Smooth muscle cell (in vitro differentiated cells): Measurements from ENCODE around the gene USB1. TPM values are rescaled to one million over a fixed set of nuclear protein-coding genes. Genes with fewer than 3 reads are reported as not detected.

Source experiments
- DNase-seq: peaks from one replicate; lab custom pipeline; 2025; ENCODE audit not compliant: unreplicated experiment; lab: John Stamatoyannopoulos, UW
- H2AFZ ChIP-seq: fragments of 200-600 bp; sonication (generic); 2 replicates; pipeline ENCODE4 v1.6.0; 2016; ENCODE audit warnings: antibody characterized with exemption, low read depth, mild to moderate bottlenecking
- H3F3A ChIP-seq: fragments of 200-600 bp; sonication (generic); 2 replicates; pipeline ENCODE4 v1.6.0; 2017; ENCODE audit warnings: antibody characterized with exemption, low read depth
- H3K27ac ChIP-seq: fragments of 200-600 bp; sonication (generic); 2 replicates; pipeline ENCODE4 v1.5.1; 2016; ENCODE audit warnings: low read depth, mild to moderate bottlenecking
- H3K27me3 ChIP-seq: fragments of 200-600 bp; sonication (generic); 2 replicates; pipeline ENCODE4 v1.6.1; 2016; ENCODE audit warnings: low read depth, mild to moderate bottlenecking
- H3K36me3 ChIP-seq: fragments of 200-600 bp; sonication (generic); 2 replicates; pipeline ENCODE4 v1.5.1; 2016; ENCODE audit warnings: low read depth
- H3K4me1 ChIP-seq: fragments of 200-600 bp; sonication (generic); 2 replicates; pipeline ENCODE4 v1.5.1; 2016; ENCODE audit warnings: low read depth
- H3K4me2 ChIP-seq: fragments of 200-600 bp; sonication (generic); 2 replicates; pipeline ENCODE4 v1.6.0; 2016; ENCODE audit warnings: mild to moderate bottlenecking
- H3K4me3 ChIP-seq: fragments of 200-600 bp; sonication (generic); 2 replicates; pipeline ENCODE4 v1.5.1; 2016; ENCODE audit warnings: mild to moderate bottlenecking
- H3K79me2 ChIP-seq: fragments of 200-600 bp; sonication (generic); 2 replicates; pipeline ENCODE4 v1.6.0; 2016; ENCODE audit warnings: low read depth, mild to moderate bottlenecking
- H3K9ac ChIP-seq: fragments of 200-600 bp; sonication (generic); 2 replicates; pipeline ENCODE4 v1.6.0; 2016; ENCODE audit warnings: low read depth
- H3K9me3 ChIP-seq: fragments of 200-600 bp; sonication (generic); replicated peaks from 2 replicates; pipeline ENCODE4 v1.5.1; 2016; ENCODE audit warnings: low read depth
- H4K20me1 ChIP-seq: fragments of 200-600 bp; sonication (generic); 2 replicates; pipeline ENCODE4 v1.6.0; 2016; ENCODE audit warnings: low read depth
- CTCF ChIP-seq: fragments of 200-600 bp; sonication (generic); IDR thresholded peaks from 2 replicates; pipeline ENCODE4 v1.5.1; 2017; ENCODE audit warnings: borderline replicate concordance, mild to moderate bottlenecking, antibody characterized with exemption; ENCODE audit not compliant: insufficient read depth, poor library complexity, severe bottlenecking
- WGBS: methylation state at CpG from one replicate; pipeline ENCODE4 v1.1.7; 2016; ENCODE audit warnings: low lambda C conversion rate; 5-methylcytosine and 5-hydroxymethylcytosine counted together
- polyA plus RNA-seq: library from polyadenylated mRNA; unstranded; fragments of >200 nt; fragmentation: Nextera tagmentation; extraction: Ambion mirVana; gene quantifications from 2 replicates; pipeline ENCODE4 v1.2.1, GENCODE V29; 2016
- total RNA-seq: library from RNA; depleted of rRNA; stranded (reverse); fragments of >200 nt; gene quantifications from 2 replicates; pipeline ENCODE4 v1.2.3, GENCODE V29; 2014

USB1 gene
- total and polyA plus RNA-seq, 2 experiments from 2014 or later: 26.9 to 56.6 TPM

- Histone ChIP-seq H2AFZ (no peak overlapping the region), H3K9ac (no peak overlapping the region), H3K27ac (no peak overlapping the region), H3K79me2 (no peaks in the 10 kb centered on the region), H3K9me3 (no peaks in the 10 kb centered on the region), H4K20me1 (no peaks in the 10 kb centered on the region), H3K27me3 (no peaks in the 10 kb centered on the region), H3K36me3 (no peaks in the 10 kb centered on the region), H3K4me3 (no peak overlapping the region), H3K4me2 (no peak overlapping the region), H3F3A (no peaks in the 10 kb centered on the region), H3K4me1 (no peaks in the 10 kb centered on the region)
- 93% methylated on average over 5 of the region's 6 CpGs for WGBS
- DNase-seq: no peak
- no peak for TF ChIP-seq CTCF
Measured at GRCh38 chr16:58046936-58047335, 45.7 kb downstream of the USB1 start.

GRCh38 chr16:58047557-58048348 lies 46.5 kb downstream of the USB1 start:
- H3K27me3 ChIP-seq: no peaks in the 10 kb centered on the region
- H3K9me3 ChIP-seq: no peaks in the 10 kb centered on the region
- H3K4me3 ChIP-seq: no peak overlapping the region
- DNase-seq: no peak
- H3K4me1 ChIP-seq: no peaks in the 10 kb centered on the region
- 74% methylated on average over 19 of the region's 19 CpGs for WGBS
- H2AFZ ChIP-seq: no peak overlapping the region
- TF ChIP-seq CTCF: no peak
- no peaks in the 10 kb centered on the region for H3K79me2 ChIP-seq
- H3F3A ChIP-seq: no peaks in the 10 kb centered on the region
- no peak overlapping the region for H3K4me2 ChIP-seq
- H4K20me1 ChIP-seq: no peaks in the 10 kb centered on the region
- no peaks in the 10 kb centered on the region for H3K36me3 ChIP-seq
- no peak overlapping the region for H3K27ac ChIP-seq
- no peak overlapping the region for H3K9ac ChIP-seq

- no peaks in the 10 kb centered on the region for H3K36me3 ChIP-seq
- H2AFZ ChIP-seq: no peak overlapping the region
- no peak overlapping the region for H3K4me3 ChIP-seq
- no peaks in the 10 kb centered on the region for H4K20me1 ChIP-seq
- H3K9ac ChIP-seq: no peak overlapping the region
- no peak for DNase-seq
- H3K4me1 ChIP-seq: no peaks in the 10 kb centered on the region
- no peak overlapping the region for H3K27ac ChIP-seq
- 94% methylated on average over 13 of the region's 13 CpGs for WGBS
- no peaks in the 10 kb centered on the region for H3K27me3 ChIP-seq
- no peaks in the 10 kb centered on the region for H3K79me2 ChIP-seq
- TF ChIP-seq CTCF: no peak
- no peaks in the 10 kb centered on the region for H3F3A ChIP-seq
- no peaks in the 10 kb centered on the region for H3K9me3 ChIP-seq
- no peak overlapping the region for H3K4me2 ChIP-seq
Measured at GRCh38 chr16:58048494-58049231, 47.5 kb downstream of the USB1 start.
